Parathyroid adenoma (tissue), 2 donors: ENCODE measurements around the gene SPEM3.

Experiments
- H2AFZ ChIP-seq: fragments of 300-600 bp; sonication (generic); one replicate; pipeline ENCODE4 v1.7.0; 2017; ENCODE audit warnings: antibody characterized with exemption, mild to moderate bottlenecking
- H3K27ac ChIP-seq: fragments of 300-600 bp; sonication (generic); one replicate; pipeline ENCODE4 v1.7.0; 2017
- H3K27me3 ChIP-seq: fragments of 300-600 bp; sonication (generic); one replicate; pipeline ENCODE4 v1.7.0; 2017; ENCODE audit warnings: low read length; ENCODE audit not compliant: control insufficient read depth, insufficient read depth
- H3K36me3 ChIP-seq: fragments of 300-600 bp; sonication (generic); one replicate; pipeline ENCODE4 v1.7.0; 2017; ENCODE audit warnings: low read length; ENCODE audit not compliant: control insufficient read depth, insufficient read depth
- H3K4me1 ChIP-seq: fragments of 300-600 bp; sonication (generic); one replicate; pipeline ENCODE4 v1.7.0; 2017; ENCODE audit warnings: control low read depth
- H3K4me2 ChIP-seq: fragments of 300-600 bp; sonication (generic); one replicate; pipeline ENCODE4 v1.7.0; 2017; ENCODE audit warnings: low read length
- H3K4me3 ChIP-seq: fragments of 300-600 bp; sonication (generic); one replicate; pipeline ENCODE4 v1.7.0; 2017; ENCODE audit warnings: low read depth, low read length
- H3K79me2 ChIP-seq: fragments of 300-600 bp; sonication (generic); one replicate; pipeline ENCODE4 v1.7.0; 2017; ENCODE audit warnings: control low read depth
- H3K9ac ChIP-seq: fragments of 300-600 bp; sonication (generic); one replicate; pipeline ENCODE4 v1.7.0; 2017; ENCODE audit warnings: mild to moderate bottlenecking
- H3K9me3 ChIP-seq: fragments of 300-600 bp; sonication (generic); one replicate; pipeline ENCODE4 v1.7.0; 2017; ENCODE audit warnings: low read length; ENCODE audit not compliant: control insufficient read depth
- TF ChIP-seq, protein P1 (sequence below): fragments of 300-600 bp; sonication (generic); IDR thresholded peaks from one replicate; pipeline ENCODE4 v1.7.0; 2017; ENCODE audit warnings: antibody characterized with exemption, mild to moderate bottlenecking
- donor health status: primary hyperparathyroidism.

Gene SPEM3

DNA sequence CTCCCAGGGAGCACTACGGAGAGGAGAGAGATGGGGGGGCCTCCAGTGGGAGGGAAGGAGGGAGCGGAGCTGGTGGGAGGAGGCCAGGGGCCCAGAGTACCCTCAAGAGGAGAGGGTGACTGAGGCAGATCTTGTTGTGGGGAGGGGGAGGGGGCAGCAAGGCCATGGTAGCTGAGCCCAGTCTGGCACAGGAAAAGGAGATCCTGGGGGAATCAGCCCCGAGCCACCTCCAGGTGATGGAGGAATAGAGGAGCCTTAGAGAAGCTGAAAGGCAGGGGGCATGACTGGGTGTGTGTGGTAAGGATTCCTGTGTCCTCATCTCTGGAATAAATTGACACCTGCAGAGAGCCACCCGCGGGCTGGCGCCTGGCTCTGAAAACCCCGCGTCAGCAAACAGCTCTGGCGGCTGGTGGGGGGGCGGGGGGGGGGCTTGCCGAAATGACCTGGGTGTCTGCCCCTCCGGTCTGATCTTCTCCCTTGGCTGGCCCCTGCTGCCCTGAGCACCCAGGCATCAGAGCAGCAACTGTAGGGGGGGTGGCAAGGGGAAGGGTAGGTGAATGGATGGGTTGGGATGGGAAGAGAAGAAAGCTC is 22.3 kb upstream of the SPEM3 start:
- Histone ChIP-seq H3K4me3 (peak overlapping the region; percentile 65), H3K27ac (peak overlapping the region; percentile 72)

GRCh38 chr17:7407082-7407481 is 21.6 kb upstream of the SPEM3 start:
- H3K27ac ChIP-seq = no peak overlapping the region

More for the DNA sequence above, 22.3 kb upstream of the SPEM3 start:
- Histone ChIP-seq H3K36me3 (no peaks in the 10 kb centered on the region), H3K9me3 (no peaks in the 10 kb centered on the region), H3K4me2 (peak overlapping the region; percentile 87), H3K79me2 (no peaks in the 10 kb centered on the region), H3K4me1 (peaks cover 11% of the 10 kb centered on the region), H3K9ac (no peak overlapping the region), H2AFZ (no peak overlapping the region), H3K27me3 (no peaks in the 10 kb centered on the region)
- TF ChIP-seq, protein P1, sequence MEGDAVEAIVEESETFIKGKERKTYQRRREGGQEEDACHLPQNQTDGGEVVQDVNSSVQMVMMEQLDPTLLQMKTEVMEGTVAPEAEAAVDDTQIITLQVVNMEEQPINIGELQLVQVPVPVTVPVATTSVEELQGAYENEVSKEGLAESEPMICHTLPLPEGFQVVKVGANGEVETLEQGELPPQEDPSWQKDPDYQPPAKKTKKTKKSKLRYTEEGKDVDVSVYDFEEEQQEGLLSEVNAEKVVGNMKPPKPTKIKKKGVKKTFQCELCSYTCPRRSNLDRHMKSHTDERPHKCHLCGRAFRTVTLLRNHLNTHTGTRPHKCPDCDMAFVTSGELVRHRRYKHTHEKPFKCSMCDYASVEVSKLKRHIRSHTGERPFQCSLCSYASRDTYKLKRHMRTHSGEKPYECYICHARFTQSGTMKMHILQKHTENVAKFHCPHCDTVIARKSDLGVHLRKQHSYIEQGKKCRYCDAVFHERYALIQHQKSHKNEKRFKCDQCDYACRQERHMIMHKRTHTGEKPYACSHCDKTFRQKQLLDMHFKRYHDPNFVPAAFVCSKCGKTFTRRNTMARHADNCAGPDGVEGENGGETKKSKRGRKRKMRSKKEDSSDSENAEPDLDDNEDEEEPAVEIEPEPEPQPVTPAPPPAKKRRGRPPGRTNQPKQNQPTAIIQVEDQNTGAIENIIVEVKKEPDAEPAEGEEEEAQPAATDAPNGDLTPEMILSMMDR = no peak

GRCh38 chr17:7407485-7408251 is 21.0 kb upstream of the SPEM3 start, which contains the start of gene NLGN2:
Gene NLGN2, plus strand, starts transcription at chr17:7407845. Its CDS starts 411 bp downstream, at chr17:7408256.
- H3K27ac ChIP-seq = no peak within 1 kb of the TSS
- H3K27me3 ChIP-seq = no peaks in the 10 kb centered on the region
- H3K4me1 ChIP-seq = peaks cover 11% of the 10 kb centered on the region
- no peak within 1 kb of the TSS for H2AFZ ChIP-seq
- H3K4me2 ChIP-seq = no peak within 1 kb of the TSS
- H3K79me2 ChIP-seq = no peaks in the 10 kb centered on the region
- H3K4me3 ChIP-seq = no peak within 1 kb of the TSS
- TF ChIP-seq, protein P1 = no peak
- no peaks in the 10 kb centered on the region for H3K36me3 ChIP-seq
- H3K9ac ChIP-seq = no peak within 1 kb of the TSS
- H3K9me3 ChIP-seq = no peaks in the 10 kb centered on the region

More at GRCh38 chr17:7407082-7407481, 21.6 kb upstream of the SPEM3 start:
- H3K4me3 ChIP-seq = no peak overlapping the region
- TF ChIP-seq, protein P1 = no peak
- no peaks in the 10 kb centered on the region for H3K27me3 ChIP-seq
- peaks cover 11% of the 10 kb centered on the region for H3K4me1 ChIP-seq
- no peak overlapping the region for H3K4me2 ChIP-seq
- no peaks in the 10 kb centered on the region for H3K36me3 ChIP-seq
- no peak overlapping the region for H3K9ac ChIP-seq
- no peaks in the 10 kb centered on the region for H3K79me2 ChIP-seq
- no peak overlapping the region for H2AFZ ChIP-seq
- no peaks in the 10 kb centered on the region for H3K9me3 ChIP-seq

DNA sequence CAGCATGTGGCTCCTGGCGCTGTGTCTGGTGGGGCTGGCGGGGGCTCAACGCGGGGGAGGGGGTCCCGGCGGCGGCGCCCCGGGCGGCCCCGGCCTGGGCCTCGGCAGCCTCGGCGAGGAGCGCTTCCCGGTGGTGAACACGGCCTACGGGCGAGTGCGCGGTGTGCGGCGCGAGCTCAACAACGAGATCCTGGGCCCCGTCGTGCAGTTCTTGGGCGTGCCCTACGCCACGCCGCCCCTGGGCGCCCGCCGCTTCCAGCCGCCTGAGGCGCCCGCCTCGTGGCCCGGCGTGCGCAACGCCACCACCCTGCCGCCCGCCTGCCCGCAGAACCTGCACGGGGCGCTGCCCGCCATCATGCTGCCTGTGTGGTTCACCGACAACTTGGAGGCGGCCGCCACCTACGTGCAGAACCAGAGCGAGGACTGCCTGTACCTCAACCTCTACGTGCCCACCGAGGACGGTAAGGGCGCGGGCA is 20.4 kb upstream of the SPEM3 start:
- Histone ChIP-seq H3K9ac (no peak overlapping the region), H3K4me3 (no peak overlapping the region), H3K79me2 (no peaks in the 10 kb centered on the region), H3K4me2 (no peak overlapping the region), H3K27ac (no peak overlapping the region), H3K27me3 (no peaks in the 10 kb centered on the region), H3K4me1 (peaks cover 7% of the 10 kb centered on the region), H2AFZ (no peak overlapping the region), H3K36me3 (no peaks in the 10 kb centered on the region), H3K9me3 (no peaks in the 10 kb centered on the region)
- TF ChIP-seq, protein P1 = no peak
